GM19468 (cell line): ENCODE data around the gene SLC6A18.
"Not testable (repeated sequence)": the region's sequence is repeated elsewhere in the genome, so short reads cannot be mapped to it uniquely, and the experiment has no call there.

ENCODE experiments used
- ATAC-seq: cut with Tn5 transposase; IDR thresholded peaks from one replicate; pipeline ENCODE4 v1.9.1; 2021; ENCODE audit warnings: mild to moderate bottlenecking, moderate library complexity, moderate number of reproducible peaks; ENCODE audit not compliant: unreplicated experiment; ENCODE audit errors: extremely low read depth

Gene SLC6A18

GRCh38 chr5:1283729-1284041, 58.5 kb downstream of the SLC6A18 start:
- ATAC-seq = not testable (repeated sequence)

- not testable (repeated sequence) for ATAC-seq
Observed at GRCh38 chr5:1284336-1284970, 59.3 kb downstream of the SLC6A18 start.

GRCh38 chr5:1285141-1285540, 60.0 kb downstream of the SLC6A18 start:
- no peak for ATAC-seq

GRCh38 chr5:1285883-1286291, 60.7 kb downstream of the SLC6A18 start:
- no peak for ATAC-seq

GRCh38 chr5:1288439-1289335, 63.5 kb downstream of the SLC6A18 start:
- ATAC-seq = no peak

- ATAC-seq = not testable (repeated sequence)
Observed at GRCh38 chr5:1289559-1289958, 64.4 kb downstream of the SLC6A18 start.

GRCh38 chr5:1290956-1291355, 65.8 kb downstream of the SLC6A18 start:
- not testable (repeated sequence) for ATAC-seq

- no peak for ATAC-seq
Observed at GRCh38 chr5:1291611-1292080, 66.5 kb downstream of the SLC6A18 start.

- ATAC-seq = no peak
Observed at GRCh38 chr5:1292139-1292538, 67.0 kb downstream of the SLC6A18 start.

GRCh38 chr5:1292846-1293415, 67.8 kb downstream of the SLC6A18 start:
- ATAC-seq = no peak

- ATAC-seq = no peak
Observed at GRCh38 chr5:1293416-1294205, 68.4 kb downstream of the SLC6A18 start.

GRCh38 chr5:1294206-1294834, 69.1 kb downstream of the SLC6A18 start:
- ATAC-seq = no peak

GRCh38 chr5:1294835-1295649, 69.9 kb downstream of the SLC6A18 start, which contains the start of gene TERT:
TSS of gene TERT (minus strand) at chr5:1295068. CDS start at chr5:1294989, 79 bp downstream.
- ATAC-seq = no peak

GRCh38 chr5:1295650-1296037, 70.5 kb downstream of the SLC6A18 start:
- no peak for ATAC-seq
